Activated effector memory CD4-positive, alpha-beta T cell treated with Interleukin-2 at 50 U/mL for 16 hours (primary cell): ENCODE results near the gene TOP2A.

Experiments
- DNase-seq: peaks from one replicate; pipeline ENCODE4 v3.0.0-alpha.2; 2020

TOP2A gene

DNA sequence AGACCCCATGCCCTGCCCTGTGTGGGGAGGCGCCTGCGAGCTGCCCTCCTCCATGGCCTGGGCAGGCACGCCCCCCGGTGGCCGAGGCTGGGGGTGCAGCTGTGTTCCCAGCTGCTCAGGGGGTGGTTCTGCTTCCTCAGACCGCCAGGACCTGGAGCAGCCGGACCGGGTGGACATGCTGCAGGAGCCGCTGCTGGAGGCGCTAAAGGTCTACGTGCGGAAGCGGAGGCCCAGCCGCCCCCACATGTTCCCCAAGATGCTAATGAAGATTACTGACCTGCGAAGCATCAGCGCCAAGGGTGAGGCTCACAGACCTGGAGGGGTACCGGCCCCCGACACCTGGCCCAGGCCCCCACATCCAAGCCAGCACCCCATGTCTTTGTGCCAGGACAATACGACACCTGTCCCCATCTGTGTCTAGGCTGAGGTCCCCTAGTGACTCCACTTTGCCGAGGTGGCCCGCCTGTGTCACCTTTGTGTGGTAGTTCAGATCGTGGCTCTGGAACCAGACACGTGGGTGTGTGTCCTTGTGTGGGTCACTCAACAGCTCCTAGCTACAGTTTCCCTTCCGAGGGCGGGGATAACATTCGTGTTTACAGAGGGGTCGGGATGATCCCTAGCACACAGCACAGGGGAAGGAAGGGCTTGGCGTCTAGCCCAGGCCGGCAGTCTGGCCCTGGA is 62.4 kb downstream of the TOP2A start:
- peak; percentile 62 for DNase-seq

DNA sequence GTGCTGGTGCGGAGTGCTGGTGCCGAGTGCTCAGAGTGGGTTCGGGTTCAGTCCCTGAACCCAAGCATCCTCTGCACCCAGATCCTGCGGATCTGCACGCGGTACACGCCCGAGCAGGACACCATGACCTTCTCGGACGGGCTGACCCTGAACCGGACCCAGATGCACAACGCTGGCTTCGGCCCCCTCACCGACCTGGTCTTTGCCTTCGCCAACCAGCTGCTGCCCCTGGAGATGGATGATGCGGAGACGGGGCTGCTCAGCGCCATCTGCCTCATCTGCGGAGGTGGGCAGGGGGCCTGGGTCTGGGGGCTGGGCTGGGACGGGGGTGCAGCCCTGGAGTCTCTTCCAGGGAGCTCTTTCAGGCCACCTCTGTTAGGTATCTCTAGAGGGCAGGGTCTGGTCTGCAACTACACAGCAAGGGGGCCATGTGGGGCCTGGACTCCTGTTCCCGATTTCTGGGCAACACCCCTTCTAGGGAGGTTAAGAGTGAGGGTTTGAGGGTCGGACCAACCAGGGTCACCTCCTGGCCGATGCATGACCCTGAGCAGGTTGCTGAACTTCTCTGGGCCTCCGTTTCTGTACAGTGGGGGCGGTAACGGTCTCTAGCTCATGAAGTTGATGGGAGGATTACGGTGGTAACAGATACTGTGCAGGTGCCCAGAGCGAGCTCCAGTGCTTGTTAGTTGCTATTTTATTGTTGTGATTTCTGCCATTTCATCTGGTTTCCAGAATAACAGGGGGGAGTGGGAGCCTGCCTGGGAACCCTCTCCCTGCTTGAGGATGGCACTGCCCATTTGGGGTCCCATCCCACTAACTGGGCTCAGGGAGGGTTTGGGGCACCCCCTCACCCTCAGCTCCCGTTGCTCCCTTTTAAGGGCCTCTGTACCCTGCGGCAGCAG is 63.2 kb downstream of the TOP2A start:
- DNase-seq: no peak

DNA sequence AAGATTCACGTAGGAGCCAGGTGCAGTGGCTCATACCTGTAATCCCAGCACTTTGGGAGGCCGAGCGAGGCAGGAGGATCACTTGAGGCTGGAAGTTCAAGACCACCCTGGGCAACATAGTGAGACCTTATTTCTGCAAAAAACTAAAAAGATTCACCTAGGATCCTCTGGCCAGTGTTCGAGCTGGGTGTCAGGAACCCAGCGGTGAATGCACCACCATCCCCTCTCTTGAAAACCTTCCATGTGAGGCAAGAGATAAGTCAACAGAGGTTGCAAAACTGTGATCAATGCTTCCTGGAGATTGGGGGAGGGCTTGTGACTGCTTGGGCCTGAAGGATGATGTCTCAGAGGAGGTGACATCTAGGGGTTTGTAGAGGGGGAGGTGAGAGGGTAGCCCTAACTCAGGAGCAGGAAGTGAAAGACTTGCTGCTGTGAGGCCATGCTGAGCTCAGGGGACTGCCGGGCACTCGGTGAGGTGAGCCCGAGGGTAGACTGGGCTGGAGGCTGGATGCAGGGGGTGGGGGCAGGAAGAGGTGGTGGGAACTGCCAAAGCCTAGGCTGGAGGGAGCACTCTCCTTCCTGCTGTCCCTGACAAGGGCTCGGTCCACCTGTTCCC is 64.8 kb downstream of the TOP2A start:
- DNase-seq: no peak

DNA sequence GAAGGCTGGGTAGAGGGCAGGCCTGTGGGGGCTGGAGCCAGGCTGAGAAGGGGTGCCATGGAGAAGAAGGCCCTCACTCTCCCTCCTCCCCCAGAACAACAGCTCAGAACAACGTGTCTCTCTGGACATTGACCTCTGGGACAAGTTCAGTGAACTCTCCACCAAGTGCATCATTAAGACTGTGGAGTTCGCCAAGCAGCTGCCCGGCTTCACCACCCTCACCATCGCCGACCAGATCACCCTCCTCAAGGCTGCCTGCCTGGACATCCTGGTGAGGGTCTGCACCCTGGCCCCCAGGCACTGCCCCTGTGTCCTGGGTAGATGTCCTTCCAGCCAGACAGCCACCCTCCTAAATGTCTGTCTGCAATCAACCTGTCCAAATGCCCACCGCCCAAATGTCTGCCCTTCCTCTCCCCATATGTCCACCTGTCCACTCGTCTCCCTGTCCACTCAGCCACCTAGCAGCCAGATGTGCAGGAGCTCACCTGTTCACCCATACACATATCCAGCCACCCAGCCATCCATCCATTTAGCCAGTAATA is 65.4 kb downstream of the TOP2A start:
- no peak for DNase-seq

DNA sequence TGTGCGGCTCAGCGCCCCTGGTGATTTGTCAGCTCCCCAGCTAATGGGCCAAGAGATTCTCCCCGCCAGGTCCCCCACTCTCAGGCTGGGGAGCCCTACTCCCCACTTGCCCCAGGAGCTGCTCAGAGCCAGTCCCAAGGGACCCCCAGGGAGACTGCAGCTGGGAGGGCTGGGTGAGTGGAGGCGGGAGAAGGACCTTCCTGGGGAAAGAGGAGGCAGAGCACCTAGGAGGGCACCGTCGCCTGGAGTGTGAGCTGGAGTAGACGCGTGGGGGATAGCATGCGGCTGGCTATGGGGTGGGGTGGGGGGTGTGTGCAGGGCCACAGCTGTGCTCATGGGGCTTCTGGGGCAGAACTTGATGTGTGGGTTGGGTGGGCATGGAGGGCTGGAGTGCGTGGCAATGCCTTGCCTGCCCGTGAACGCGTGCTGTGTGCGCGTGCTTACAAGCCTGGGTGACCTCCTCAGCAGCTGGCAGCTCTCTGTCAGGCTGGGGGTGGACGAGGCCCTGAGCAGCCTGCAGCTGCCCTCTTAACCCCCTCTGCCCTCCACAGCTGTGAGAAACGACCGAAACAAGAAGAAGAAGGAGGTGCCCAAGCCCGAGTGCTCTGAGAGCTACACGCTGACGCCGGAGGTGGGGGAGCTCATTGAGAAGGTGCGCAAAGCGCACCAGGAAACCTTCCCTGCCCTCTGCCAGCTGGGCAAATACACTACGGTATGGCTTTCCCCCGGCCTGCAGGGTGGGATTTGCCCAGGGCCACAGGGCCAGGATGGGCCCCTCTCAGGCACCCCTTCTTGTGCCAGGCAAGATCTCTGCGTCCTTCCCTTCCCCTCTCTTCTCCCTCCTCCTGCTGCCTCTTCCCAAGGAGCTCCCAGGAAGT is 66.1 kb downstream of the TOP2A start:
- no peak for DNase-seq

DNA sequence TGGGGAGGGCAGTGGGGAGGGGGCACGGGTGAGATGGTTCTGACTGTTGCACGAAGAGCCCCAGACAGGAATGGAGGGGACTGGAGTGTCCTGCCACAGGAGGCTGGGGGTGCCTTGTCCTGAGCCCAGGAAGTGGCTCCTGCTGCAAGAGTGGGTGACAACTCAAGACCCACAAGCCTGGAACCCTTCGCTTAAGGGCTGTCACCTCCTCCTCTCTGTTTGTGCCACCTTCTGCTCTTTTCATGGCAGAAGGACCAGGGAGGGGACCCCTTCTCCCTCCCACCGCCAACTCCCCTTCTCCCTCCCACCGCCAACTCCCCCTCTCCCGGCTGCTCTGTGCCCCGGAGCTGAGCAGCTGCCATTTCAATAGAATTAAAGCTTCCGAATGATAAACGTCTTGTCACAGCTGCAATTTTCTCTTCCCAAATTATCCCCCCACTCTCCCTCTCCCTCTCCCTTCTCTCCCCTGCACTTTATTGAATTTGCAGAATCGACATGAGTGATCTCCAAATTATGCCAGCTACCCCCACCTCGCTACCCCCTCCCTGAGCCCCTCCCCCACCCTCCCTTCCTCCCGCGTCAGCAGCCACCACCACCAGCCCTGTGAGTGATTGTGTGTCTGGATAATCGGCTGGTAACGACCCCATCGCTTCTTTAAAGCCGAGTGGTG is 66.9 kb downstream of the TOP2A start:
- no peak for DNase-seq

DNA sequence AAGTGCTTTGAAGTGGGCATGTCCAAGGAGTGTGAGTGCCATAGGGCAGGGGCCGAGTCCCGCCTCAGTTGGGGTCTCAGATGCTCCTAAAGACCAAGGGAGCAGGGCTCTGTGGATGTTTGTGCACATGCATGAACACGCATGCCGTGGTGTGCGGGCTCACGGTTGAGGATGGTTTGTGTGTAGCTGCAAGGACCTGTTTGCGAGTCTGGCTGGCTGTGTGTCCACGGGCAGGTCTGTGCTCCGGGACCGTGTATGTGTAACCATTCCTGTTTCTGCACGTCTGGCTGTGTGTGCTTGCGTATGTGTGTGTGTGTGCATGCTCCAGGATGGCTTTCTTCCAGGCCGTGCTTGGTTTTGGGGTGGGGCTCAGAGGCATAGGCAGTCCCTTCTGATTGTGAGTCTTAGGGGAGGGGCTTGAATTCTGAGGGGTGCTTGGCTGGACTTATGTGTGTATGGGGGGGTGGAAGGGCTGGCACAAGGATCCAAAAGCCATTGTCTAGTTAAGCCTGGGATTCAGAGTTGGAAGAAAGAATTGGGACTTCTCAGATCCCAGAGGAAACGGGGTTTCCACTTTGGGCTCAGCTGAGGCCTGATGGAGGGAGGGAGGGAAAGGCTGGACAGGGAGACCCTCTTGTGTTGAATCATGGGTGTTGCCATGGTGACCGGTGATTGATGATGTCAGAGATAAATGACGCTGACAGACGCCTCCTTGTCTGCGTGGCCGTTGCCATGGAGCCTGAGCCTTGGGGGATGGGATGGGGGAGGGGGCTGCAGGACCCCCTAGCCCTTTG is 67.6 kb downstream of the TOP2A start:
- no peak for DNase-seq

DNA sequence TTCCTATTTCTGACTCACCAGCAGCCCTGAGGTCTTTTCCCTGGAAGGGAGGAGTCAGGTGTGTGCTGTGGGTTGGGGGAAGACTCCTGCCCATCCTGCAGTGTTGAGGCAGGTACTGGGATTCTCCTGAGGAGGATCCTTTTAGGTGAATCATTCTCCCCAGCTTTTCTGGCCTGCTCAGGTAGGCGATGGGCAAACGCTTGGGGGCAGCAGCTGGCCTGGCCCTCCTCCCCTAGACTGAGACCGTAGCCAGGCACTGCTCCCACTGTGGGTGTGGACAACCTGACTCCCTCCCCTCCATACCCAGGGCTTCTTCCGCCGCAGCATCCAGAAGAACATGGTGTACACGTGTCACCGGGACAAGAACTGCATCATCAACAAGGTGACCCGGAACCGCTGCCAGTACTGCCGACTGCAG is 68.2 kb downstream of the TOP2A start:
- DNase-seq: no peak

DNA sequence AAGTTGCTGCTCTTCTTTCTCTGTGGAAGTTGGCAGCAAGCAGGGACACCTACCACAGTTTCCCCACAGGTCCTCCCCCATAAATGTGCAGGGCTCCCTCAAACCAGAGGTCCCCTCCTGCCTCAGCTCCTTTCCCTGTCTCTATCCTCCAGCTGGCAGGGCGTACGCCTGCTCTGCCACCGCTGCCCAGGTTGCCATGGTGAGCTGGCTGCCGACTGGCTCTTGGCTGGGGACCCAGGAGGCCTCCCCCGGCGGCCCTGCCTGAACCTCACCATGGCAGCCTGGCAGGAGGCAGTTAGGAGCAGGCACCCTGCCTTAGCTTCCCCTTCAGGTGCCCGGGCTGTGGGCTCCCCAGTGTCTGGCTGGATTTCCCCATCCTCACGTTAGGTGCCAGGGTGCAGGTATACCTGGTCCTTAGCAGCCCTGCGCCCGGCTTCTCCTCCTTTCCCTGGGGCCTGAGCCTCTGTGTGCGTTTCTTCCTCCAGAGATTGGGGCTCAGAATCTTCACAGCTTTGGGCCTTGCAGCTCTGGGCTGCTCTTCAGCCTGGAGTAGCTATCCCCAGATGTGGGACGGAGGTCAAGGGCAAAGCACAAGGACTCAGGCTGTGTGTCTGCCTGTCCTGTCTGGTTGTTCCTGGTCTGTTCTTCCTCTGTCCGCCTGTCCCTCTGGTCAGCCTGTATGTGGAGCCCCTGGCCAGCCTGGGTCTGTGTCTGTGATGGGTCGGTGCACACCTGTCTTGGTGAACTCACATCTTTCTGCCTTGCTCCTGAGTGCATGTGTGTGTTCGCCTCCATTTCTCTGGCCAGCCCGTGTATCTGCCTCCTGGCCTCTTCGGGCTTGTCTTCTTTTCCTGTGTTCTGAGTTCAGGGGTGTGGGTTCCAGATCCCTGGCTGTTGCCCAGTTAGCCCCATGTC is 68.9 kb downstream of the TOP2A start:
- no peak for DNase-seq

DNA sequence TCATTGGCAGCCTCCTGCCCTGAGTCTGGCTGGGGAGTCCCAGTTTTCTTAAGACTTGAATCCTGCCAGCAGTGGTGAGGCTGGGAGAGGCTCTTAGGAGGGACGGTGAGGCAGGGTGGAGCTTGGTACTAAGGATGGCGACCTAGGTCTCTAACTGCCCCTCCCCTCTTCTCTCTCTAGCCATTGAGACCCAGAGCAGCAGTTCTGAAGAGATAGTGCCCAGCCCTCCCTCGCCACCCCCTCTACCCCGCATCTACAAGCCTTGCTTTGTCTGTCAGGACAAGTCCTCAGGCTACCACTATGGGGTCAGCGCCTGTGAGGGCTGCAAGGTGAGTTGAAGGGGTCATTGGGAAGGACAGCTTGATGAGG is 69.6 kb downstream of the TOP2A start:
- no peak for DNase-seq

DNA sequence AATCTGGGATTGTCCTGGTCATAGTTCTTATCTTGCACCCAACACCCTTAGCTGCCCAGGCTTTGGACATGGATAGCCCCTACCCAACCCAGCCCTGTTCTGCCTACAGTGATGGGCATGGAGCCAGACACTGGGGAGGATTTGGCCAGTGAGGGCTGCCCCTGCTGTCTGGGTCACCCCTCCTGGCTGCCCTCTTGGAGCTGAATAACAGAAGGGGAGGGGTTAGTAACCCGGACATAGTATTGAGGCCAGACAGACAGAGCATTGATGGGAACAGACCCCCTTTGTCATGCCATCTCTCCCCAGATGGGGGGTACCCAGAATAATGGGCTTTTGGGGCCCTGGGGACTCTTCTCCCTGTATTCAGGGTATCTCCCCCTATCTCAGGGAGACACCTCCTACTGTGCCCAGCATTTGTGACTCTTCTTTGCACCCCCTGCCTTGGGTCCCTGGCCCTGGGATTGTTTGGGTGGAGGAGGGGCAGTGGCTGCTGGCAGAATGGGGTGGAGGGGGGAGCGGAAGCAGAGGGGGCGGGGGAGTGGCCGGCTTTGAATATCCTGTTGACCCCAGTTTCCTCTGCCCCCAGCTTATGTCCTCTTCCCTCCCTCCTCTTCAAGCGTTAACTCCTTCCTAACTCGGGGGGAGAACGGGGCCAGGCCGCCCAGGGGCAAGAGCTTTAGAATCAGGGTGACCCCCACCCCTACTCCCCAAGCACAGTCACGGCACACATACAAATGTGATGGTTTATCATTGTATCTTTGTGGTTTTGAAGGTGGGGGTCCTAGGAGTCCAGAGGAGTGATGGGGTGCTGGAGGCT is 70.2 kb downstream of the TOP2A start:
- DNase-seq: no peak

DNA sequence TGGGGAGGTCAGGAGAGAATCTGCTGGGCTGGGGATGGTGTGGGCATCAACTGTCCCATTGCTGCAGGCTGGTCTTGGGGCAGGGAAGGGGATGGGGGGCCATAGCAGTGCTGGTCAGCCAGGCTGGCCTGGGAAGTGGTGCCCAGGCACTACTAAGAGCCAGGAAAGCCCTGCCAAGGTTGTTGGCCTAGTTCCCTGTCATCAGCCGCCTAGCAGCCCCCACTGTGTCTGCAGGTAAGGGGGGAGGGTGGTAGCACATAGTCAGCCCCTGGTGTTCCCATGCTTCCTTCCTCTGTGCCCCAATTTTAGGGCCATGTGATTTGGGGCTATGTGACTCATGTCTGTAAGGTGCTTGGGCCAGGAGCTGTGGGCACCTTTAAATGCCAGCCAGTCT is 70.9 kb downstream of the TOP2A start:
- DNase-seq: no peak

DNA sequence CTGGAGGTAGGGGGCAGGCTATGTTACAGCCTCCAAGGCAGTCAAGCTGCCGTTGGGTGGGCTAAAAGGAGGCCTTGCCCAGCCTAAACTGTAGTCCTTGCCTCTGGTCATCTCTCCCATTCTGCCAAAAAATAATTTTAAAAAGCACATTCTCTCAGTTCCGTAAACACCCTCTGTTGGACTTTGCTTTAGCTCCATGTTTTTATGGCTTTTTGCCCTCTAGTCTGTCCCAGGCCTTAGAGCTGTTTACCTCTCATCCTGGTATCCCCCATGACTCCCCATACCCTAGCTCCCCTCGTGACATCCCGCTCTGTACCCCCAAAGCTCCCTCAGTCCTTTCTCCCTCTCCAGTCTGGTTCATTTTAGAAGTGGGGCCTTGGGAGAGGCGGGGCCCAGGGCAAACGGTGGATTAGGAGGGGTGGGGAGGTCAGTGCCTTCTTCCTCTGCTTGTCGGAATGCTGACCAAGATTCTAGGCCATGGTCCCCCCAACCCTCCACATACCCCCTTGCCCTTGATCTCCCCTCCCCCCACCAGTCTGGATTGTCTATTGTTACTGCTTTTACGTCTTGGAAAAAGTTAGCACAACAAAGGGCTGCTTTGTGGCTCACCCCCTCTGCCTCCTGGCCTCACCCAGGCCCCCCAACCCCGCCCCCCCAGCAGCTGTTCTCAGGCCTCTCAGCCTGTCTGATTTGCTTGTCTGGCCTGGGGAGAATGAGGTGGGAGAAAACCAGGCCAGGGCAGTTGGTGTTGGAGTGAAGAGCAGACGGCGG is 71.5 kb downstream of the TOP2A start:
- DNase-seq: no peak

DNA sequence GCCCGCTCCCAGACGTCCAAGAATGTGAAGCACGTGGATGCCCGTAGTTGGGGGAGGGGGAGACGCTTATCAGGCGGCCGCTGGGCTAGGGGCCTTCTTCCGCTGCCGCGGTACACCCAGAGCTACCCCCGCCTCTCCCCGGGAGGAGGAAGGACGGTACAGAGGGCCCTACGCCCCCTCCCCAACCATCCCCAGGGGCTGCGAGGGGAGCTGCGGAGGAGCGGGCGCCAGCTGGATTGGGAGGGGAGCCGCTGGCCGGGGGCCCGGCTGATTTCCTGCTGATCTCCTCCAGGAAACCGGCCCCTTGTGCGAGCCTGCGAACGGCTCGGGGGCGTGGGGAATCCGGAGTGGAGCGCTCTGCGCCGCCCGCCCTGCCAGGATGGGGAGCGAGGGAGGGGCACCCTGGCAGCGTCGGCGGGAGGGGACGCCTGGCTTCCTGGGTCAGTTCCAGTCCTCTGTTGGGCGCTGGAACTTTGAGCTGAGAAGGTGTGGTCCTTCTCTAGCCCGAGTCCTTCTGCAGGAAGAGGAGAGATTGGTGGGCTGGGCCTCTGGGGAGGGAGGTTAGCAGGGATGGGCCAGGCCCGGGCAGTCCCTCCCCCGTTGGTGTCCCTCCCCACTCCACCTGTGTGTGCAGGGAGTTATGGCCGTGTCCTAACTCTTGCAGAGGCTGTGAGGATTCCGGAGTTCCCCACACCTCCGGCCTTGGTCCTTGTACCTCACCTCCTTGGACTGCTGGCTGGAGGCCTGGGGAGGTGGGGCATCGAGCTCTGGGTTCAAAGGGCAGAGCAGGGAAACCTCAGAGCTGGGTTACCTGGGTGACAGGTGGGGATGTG is 72.3 kb downstream of the TOP2A start:
- peak; percentile 17 for DNase-seq

DNA sequence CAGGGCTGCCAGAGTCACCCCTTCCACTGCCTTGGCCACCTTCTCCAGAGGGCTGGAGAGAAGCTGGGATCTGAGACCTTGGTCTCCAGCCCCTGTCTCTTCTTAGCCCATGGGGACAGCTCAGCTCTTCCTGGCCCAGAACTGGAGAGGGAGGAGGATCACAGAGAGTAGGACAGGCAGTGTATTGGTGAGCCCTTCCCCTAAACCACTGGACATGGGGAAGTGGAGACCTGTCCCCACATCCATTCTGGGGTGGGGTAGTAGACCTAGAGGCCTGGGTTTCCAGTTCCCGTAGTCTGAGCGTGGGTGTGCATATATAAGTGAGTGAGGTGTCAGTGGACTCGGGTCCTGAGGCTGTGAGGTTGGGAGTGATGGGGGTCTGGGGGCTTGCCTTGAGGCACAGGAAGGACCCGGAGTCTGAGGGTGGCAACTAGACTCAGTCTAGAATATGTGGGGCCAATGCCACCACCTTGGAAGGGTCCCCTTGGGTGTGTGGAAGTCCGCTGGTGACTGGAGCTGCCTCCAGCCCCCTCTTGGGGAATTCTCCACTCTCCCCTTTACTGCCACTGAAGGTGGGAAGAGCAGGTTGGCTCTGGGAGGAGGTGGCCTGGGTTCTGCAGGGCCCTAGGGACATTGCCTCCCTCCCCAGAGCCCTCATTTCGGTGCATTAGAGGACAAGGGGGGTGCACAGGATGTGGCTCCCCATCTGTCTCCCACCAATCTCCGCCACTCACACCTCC is 73.1 kb downstream of the TOP2A start:
- no peak for DNase-seq

DNA sequence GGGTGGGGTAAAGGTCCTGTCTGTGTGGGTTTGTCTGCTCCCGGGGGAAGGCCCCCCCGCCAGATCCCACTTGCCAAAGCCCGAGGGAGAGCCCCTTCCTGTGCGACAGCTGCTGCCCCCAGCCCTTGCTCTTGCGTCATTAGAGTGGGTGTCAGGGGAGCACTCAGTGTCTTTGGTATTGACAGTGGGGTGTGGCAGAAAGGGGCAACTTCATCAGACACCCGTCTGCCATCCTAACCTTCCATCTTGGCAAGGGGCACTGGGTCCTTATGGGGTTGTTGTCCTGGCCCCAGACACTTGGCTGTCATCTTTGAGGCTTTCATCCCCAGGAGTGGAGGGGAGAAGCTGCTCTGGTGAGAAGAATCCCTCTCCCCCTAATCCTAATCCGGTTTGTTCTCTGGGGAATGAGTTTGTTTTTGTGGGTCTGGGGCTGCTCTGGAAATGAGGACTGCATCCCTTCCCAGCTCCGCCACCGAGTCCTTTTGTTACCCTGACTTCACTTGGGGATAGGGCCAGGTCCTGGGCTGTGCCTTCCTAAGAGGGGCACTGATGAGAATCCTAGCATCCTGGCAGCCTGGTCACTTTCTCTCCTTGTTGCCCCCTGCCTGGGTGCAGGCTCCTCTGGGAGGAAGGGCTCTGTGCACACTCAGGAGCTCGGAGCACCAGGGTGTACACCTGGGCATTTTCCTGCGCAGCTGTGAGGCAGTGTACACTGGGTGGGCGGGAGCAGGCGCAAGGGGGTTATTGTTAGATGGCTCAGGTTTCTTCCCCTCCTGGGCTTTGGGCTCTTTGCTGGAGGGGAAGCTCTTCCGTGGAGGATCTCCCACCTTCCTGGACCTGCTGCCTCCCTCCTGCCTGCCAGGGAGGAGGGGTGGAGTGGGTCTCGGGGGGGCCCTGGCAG is 74.2 kb downstream of the TOP2A start:
- DNase-seq: no peak
